ENCODE measurements around the gene ITPR1.

DNA sequence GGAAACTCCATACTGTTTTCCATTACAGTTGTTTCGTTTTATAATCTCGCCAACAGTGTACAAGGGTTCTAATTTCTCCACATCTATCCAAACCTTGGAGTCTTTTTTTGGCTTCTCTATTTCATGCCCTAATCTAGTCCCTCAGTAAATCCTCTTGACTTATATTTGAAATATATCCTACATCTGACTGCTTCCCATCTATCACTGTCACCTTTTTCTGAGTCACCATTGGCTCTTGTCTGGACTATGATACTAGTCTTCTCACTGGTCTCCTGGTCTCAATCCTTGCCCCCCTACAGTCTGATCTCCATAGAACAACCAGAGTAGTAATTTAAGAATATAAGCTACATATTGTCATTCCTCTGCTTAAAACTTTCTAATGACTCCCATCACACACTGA is 80.0 kb downstream of the ITPR1 start:
- TF ChIP-seq TRIM28 (IDR thresholded peaks at IDR 0.05; ENCODE audit: borderline replicate concordance, low read length) (no peak), ZNF335 (tag by site-specific recombination; conservative IDR thresholded peaks at IDR 0.05) (no peak), ZNF48 (tag by site-specific recombination; IDR thresholded peaks at IDR 0.05) (no peak), ZBTB17 (tag by site-specific recombination; IDR thresholded peaks at IDR 0.05) (no peak), ZNF175 (tag by site-specific recombination; IDR thresholded peaks at IDR 0.05) (no peak), OSR2 (tag by site-specific recombination; IDR thresholded peaks at IDR 0.05) (no peak), ZNF555 (tag by site-specific recombination; conservative IDR thresholded peaks at IDR 0.05) (no peak), ZFHX2 (tag by site-specific recombination; conservative IDR thresholded peaks at IDR 0.05) (no peak), ZNF423 (tag by site-specific recombination; IDR thresholded peaks at IDR 0.05) (no peak), ZNF792 (tag by site-specific recombination; IDR thresholded peaks at IDR 0.05) (no peak)
- TF ChIP-seq, protein P1, sequence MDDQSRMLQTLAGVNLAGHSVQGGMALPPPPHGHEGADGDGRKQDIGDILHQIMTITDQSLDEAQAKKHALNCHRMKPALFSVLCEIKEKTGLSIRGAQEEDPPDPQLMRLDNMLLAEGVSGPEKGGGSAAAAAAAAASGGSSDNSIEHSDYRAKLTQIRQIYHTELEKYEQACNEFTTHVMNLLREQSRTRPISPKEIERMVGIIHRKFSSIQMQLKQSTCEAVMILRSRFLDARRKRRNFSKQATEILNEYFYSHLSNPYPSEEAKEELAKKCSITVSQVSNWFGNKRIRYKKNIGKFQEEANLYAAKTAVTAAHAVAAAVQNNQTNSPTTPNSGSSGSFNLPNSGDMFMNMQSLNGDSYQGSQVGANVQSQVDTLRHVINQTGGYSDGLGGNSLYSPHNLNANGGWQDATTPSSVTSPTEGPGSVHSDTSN (CRISPR knock-in tag; IDR thresholded peaks at IDR 0.05), result no peak
- TF ChIP-seq, protein P2, sequence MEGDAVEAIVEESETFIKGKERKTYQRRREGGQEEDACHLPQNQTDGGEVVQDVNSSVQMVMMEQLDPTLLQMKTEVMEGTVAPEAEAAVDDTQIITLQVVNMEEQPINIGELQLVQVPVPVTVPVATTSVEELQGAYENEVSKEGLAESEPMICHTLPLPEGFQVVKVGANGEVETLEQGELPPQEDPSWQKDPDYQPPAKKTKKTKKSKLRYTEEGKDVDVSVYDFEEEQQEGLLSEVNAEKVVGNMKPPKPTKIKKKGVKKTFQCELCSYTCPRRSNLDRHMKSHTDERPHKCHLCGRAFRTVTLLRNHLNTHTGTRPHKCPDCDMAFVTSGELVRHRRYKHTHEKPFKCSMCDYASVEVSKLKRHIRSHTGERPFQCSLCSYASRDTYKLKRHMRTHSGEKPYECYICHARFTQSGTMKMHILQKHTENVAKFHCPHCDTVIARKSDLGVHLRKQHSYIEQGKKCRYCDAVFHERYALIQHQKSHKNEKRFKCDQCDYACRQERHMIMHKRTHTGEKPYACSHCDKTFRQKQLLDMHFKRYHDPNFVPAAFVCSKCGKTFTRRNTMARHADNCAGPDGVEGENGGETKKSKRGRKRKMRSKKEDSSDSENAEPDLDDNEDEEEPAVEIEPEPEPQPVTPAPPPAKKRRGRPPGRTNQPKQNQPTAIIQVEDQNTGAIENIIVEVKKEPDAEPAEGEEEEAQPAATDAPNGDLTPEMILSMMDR (tag by site-specific recombination; IDR thresholded peaks at IDR 0.05), result no peak
- TF ChIP-seq, protein P3, sequence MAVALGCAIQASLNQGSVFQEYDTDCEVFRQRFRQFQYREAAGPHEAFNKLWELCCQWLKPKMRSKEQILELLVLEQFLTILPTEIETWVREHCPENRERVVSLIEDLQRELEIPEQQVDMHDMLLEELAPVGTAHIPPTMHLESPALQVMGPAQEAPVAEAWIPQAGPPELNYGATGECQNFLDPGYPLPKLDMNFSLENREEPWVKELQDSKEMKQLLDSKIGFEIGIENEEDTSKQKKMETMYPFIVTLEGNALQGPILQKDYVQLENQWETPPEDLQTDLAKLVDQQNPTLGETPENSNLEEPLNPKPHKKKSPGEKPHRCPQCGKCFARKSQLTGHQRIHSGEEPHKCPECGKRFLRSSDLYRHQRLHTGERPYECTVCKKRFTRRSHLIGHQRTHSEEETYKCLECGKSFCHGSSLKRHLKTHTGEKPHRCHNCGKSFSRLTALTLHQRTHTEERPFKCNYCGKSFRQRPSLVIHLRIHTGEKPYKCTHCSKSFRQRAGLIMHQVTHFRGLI (tag by site-specific recombination; IDR thresholded peaks at IDR 0.05), result no peak

Data from HEK293 (cell line).